IMR-90 (cell line): ENCODE results near the gene CKLF.

ENCODE experiments used
- BHLHE40 ChIP-seq: fragments of 150-350 bp; IDR thresholded peaks from 2 replicates; pipeline ENCODE4 v1.6.1; 2016; ENCODE audit warnings: mild to moderate bottlenecking, low read depth, low read length
- CEBPB ChIP-seq: IDR thresholded peaks from 2 replicates; pipeline ENCODE4 v1.6.1; 2012; ENCODE audit warnings: low read depth, low read length, improper control_type of control experiment
- CTCF ChIP-seq: conservative IDR thresholded peaks from 2 replicates; pipeline ENCODE4 v1.5.1; 2012; ENCODE audit warnings: mild to moderate bottlenecking, low read depth, low read length, improper control_type of control experiment
- FOS ChIP-seq: fragments of 150-350 bp; IDR thresholded peaks from 2 replicates; pipeline ENCODE4 v1.6.1; 2016; ENCODE audit warnings: low read depth, low read length
- MAFK ChIP-seq: IDR thresholded peaks from 2 replicates; pipeline ENCODE4 v1.6.1; 2012; ENCODE audit warnings: low read depth, low read length, improper control_type of control experiment
- MAZ ChIP-seq: IDR thresholded peaks from 2 replicates; pipeline ENCODE4 v1.6.1; 2012; ENCODE audit warnings: low read depth, mild to moderate bottlenecking, low read length, improper control_type of control experiment, moderate library complexity, borderline replicate concordance
- POLR2A ChIP-seq: IDR thresholded peaks from 2 replicates; pipeline ENCODE4 v1.6.1; 2012; ENCODE audit warnings: mild to moderate bottlenecking, low read depth, low read length
- RFX5 ChIP-seq: IDR thresholded peaks from 2 replicates; pipeline ENCODE4 v1.8.0; 2012; ENCODE audit warnings: low read depth, mild to moderate bottlenecking, low read length, moderate library complexity
- SMC3 ChIP-seq: fragments of 150-350 bp; IDR thresholded peaks from 2 replicates; pipeline ENCODE4 v1.6.1; 2016; ENCODE audit warnings: low read depth, mild to moderate bottlenecking, antibody characterized with exemption, low read length, moderate library complexity
- TF ChIP-seq, protein P1 (sequence below): fragments of 150-350 bp; IDR thresholded peaks from 2 replicates; pipeline ENCODE4 v1.6.1; 2016; ENCODE audit warnings: low read depth, mild to moderate bottlenecking, low read length, moderate library complexity, borderline replicate concordance
- TF ChIP-seq, protein P2 (sequence below): fragments of 150-350 bp; IDR thresholded peaks from 2 replicates; pipeline ENCODE4 v1.6.1; 2017; ENCODE audit warnings: mild to moderate bottlenecking, antibody characterized with exemption, low read length, low read depth

DNA sequence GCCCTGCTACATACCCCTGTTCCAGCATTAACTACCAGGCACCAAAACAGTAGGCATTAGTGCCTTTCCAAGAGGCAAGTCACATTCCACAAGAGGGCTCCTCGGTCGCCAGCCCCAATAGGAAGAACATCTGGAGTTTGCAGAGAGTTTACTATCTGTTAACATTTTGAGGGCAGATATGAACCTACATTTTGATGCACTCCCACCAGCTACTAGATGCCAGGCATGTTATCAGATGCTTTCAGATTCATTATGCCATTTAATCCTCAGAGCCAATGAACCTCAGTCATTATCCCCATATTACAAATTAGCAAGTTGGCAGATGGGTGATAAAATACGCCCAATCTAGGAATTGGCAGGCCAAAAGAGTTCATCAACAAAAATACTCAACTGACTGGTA, 22.7 kb downstream of the CKLF start:
- TF ChIP-seq CTCF = no peak
- no peak for TF ChIP-seq BHLHE40
- no peak for TF ChIP-seq RFX5
- TF ChIP-seq, protein P1, sequence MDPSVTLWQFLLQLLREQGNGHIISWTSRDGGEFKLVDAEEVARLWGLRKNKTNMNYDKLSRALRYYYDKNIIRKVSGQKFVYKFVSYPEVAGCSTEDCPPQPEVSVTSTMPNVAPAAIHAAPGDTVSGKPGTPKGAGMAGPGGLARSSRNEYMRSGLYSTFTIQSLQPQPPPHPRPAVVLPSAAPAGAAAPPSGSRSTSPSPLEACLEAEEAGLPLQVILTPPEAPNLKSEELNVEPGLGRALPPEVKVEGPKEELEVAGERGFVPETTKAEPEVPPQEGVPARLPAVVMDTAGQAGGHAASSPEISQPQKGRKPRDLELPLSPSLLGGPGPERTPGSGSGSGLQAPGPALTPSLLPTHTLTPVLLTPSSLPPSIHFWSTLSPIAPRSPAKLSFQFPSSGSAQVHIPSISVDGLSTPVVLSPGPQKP = no peak
- TF ChIP-seq CEBPB = no peak
- TF ChIP-seq SMC3 = no peak
- no peak for TF ChIP-seq POLR2A
- no peak for TF ChIP-seq MAZ
- no peak for TF ChIP-seq MAFK
- TF ChIP-seq FOS = no peak
- TF ChIP-seq, protein P2, sequence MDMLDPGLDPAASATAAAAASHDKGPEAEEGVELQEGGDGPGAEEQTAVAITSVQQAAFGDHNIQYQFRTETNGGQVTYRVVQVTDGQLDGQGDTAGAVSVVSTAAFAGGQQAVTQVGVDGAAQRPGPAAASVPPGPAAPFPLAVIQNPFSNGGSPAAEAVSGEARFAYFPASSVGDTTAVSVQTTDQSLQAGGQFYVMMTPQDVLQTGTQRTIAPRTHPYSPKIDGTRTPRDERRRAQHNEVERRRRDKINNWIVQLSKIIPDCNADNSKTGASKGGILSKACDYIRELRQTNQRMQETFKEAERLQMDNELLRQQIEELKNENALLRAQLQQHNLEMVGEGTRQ = no peak
